Neural cell (in vitro differentiated cells): Measurements from ENCODE around the gene TNFAIP3. TPM values are rescaled to one million over a fixed set of nuclear protein-coding genes. Genes with fewer than 3 reads are reported as not detected.

Experiments used
- H2AFZ ChIP-seq: fragments of 200-600, 300-800 bp; sonication (generic), shearing (Covaris generic); 2 replicates; pipeline ENCODE4 v1.6.0; 2014; ENCODE audit warnings: low read depth, mild to moderate bottlenecking, antibody characterized with exemption, low read length, moderate library complexity
- H3F3A ChIP-seq: fragments of 200-600 bp; shearing (Covaris generic); 2 replicates; pipeline ENCODE4 v1.6.1; 2016; ENCODE audit warnings: mild to moderate bottlenecking, moderate library complexity, mixed read lengths, antibody characterized with exemption, low read length; ENCODE audit not compliant: insufficient read depth, poor library complexity, severe bottlenecking
- H3K27ac ChIP-seq: fragments of 200-600, 300-800 bp; sonication (generic), shearing (Covaris generic); 2 replicates; pipeline ENCODE4 v1.5.1; 2014; ENCODE audit warnings: mild to moderate bottlenecking, low read length, moderate library complexity
- H3K27me3 ChIP-seq: fragments of 300-800, 200-600 bp; sonication (generic), shearing (Covaris generic); 2 replicates; pipeline ENCODE4 v1.6.0; 2014; ENCODE audit warnings: mild to moderate bottlenecking, low read depth, low read length, moderate library complexity; ENCODE audit not compliant: insufficient read depth
- H3K36me3 ChIP-seq: fragments of 300-800, 200-600 bp; sonication (generic), shearing (Covaris generic); 2 replicates; pipeline ENCODE4 v1.5.1; 2014; ENCODE audit warnings: mild to moderate bottlenecking, antibody characterized with exemption, low read length, moderate library complexity; ENCODE audit not compliant: insufficient read depth
- H3K4me2 ChIP-seq: fragments of 300-800, 200-600 bp; sonication (generic), shearing (Covaris generic); 2 replicates; pipeline ENCODE4 v1.6.0; 2014; ENCODE audit warnings: mild to moderate bottlenecking, low read length
- H3K4me3 ChIP-seq: fragments of 300-800, 200-600 bp; sonication (generic), shearing (Covaris generic); 2 replicates; pipeline ENCODE4 v1.5.1; 2014; ENCODE audit warnings: mild to moderate bottlenecking, low read length, moderate library complexity
- H3K79me2 ChIP-seq: fragments of 200-600 bp; shearing (Covaris generic); replicated peaks from 2 replicates; pipeline ENCODE4 v1.6.0; 2014; ENCODE audit warnings: mild to moderate bottlenecking, low read length, moderate library complexity; ENCODE audit not compliant: insufficient read depth
- H3K9ac ChIP-seq: fragments of 300-800, 200-600 bp; sonication (generic), shearing (Covaris generic); 2 replicates; pipeline ENCODE4 v1.6.1; 2016; ENCODE audit warnings: mild to moderate bottlenecking, low read length, mixed read lengths
- H3K9me2 ChIP-seq: fragments of 200-600 bp; shearing (Covaris generic); 2 replicates; pipeline ENCODE4 v1.6.1; 2016; ENCODE audit warnings: mild to moderate bottlenecking, low read length, mixed read lengths; ENCODE audit not compliant: insufficient read depth
- H3K9me3 ChIP-seq: fragments of 200-600, 300-800 bp; sonication (generic), shearing (Covaris generic); 2 replicates; pipeline ENCODE4 v1.6.1; 2016; ENCODE audit warnings: mild to moderate bottlenecking, mixed run types, low read length, moderate library complexity, mixed read lengths
- H4K20me1 ChIP-seq: fragments of 200-600 bp; shearing (Covaris generic); 2 replicates; pipeline ENCODE4 v1.6.1; 2016; ENCODE audit warnings: mild to moderate bottlenecking, mixed run types; ENCODE audit not compliant: insufficient read depth
- EP300 ChIP-seq: fragments of 450-650 bp; conservative IDR thresholded peaks from 2 replicates; pipeline ENCODE4 v1.6.1; 2014; ENCODE audit warnings: antibody characterized with exemption, mild to moderate bottlenecking, moderate library complexity; ENCODE audit not compliant: poor library complexity, severe bottlenecking
- EZH2 ChIP-seq: fragments of 200-600, 300-800 bp; shearing (Covaris generic), sonication (generic); IDR thresholded peaks from 2 replicates; pipeline ENCODE4 v1.6.1; 2014; ENCODE audit warnings: antibody characterized with exemption, low read length, borderline replicate concordance, mild to moderate bottlenecking; ENCODE audit not compliant: insufficient read depth, poor library complexity, severe bottlenecking
- MXI1 ChIP-seq: fragments of 450-650 bp; conservative IDR thresholded peaks from 2 replicates; pipeline ENCODE4 v1.6.1; 2014; ENCODE audit warnings: antibody characterized with exemption, mild to moderate bottlenecking; ENCODE audit not compliant: poor library complexity, severe bottlenecking
- POLR2AphosphoS5 ChIP-seq: IDR thresholded peaks from 2 replicates; pipeline ENCODE4 v1.6.1; 2012
- RAD21 ChIP-seq: fragments of 450-650 bp; conservative IDR thresholded peaks from 2 replicates; pipeline ENCODE4 v1.6.1; 2014; ENCODE audit warnings: antibody characterized with exemption, mild to moderate bottlenecking, moderate library complexity
- REST ChIP-seq: IDR thresholded peaks from 2 replicates; pipeline ENCODE4 v1.6.1; 2012; ENCODE audit warnings: borderline replicate concordance
- SMC3 ChIP-seq: fragments of 450-650 bp; conservative IDR thresholded peaks from 2 replicates; pipeline ENCODE4 v1.6.1; 2014; ENCODE audit warnings: antibody characterized with exemption, mild to moderate bottlenecking, moderate library complexity; ENCODE audit not compliant: poor library complexity
- TAF1 ChIP-seq: IDR thresholded peaks from 2 replicates; pipeline ENCODE4 v1.6.1; 2012; ENCODE audit warnings: low read depth
- polyA plus RNA-seq: library from polyadenylated mRNA; depleted of rRNA; stranded (reverse); fragments of >200 nt; gene quantifications from 2 replicates; pipeline ENCODE4 v1.2.3, GENCODE V29; 2014
- TF ChIP-seq, protein P1 (sequence below): fragments of 450-650 bp; IDR thresholded peaks from 2 replicates; pipeline ENCODE4 v1.5.1; 2014; ENCODE audit warnings: antibody characterized with exemption, mild to moderate bottlenecking, moderate library complexity; ENCODE audit not compliant: poor library complexity, severe bottlenecking

The TNFAIP3 gene
- polyA plus RNA-seq, 1 donor from 2014 or later = 0.20 TPM

- H3K4me2 ChIP-seq = no peak overlapping the region
- no peaks in the 10 kb centered on the region for H3K9me3 ChIP-seq
- H3K27me3 ChIP-seq = no peaks in the 10 kb centered on the region
- H3K27ac ChIP-seq = no peak overlapping the region
- no peaks in the 10 kb centered on the region for H4K20me1 ChIP-seq
- H3K4me3 ChIP-seq = no peak overlapping the region
- H3K9ac ChIP-seq = no peak overlapping the region
- H2AFZ ChIP-seq = no peak overlapping the region
- H3K79me2 ChIP-seq = no peaks in the 10 kb centered on the region
- no peaks in the 10 kb centered on the region for H3F3A ChIP-seq
- no peaks in the 10 kb centered on the region for H3K9me2 ChIP-seq
- H3K36me3 ChIP-seq = no peaks in the 10 kb centered on the region
- TF ChIP-seq EZH2 (no peak), TAF1 (no peak), EP300 (no peak), RAD21 (no peak), POLR2AphosphoS5 (no peak), SMC3 (no peak), MXI1 (no peak), REST (no peak)
- TF ChIP-seq, protein P1, sequence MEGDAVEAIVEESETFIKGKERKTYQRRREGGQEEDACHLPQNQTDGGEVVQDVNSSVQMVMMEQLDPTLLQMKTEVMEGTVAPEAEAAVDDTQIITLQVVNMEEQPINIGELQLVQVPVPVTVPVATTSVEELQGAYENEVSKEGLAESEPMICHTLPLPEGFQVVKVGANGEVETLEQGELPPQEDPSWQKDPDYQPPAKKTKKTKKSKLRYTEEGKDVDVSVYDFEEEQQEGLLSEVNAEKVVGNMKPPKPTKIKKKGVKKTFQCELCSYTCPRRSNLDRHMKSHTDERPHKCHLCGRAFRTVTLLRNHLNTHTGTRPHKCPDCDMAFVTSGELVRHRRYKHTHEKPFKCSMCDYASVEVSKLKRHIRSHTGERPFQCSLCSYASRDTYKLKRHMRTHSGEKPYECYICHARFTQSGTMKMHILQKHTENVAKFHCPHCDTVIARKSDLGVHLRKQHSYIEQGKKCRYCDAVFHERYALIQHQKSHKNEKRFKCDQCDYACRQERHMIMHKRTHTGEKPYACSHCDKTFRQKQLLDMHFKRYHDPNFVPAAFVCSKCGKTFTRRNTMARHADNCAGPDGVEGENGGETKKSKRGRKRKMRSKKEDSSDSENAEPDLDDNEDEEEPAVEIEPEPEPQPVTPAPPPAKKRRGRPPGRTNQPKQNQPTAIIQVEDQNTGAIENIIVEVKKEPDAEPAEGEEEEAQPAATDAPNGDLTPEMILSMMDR = no peak
These were observed 14.2 kb upstream of the TNFAIP3 start for GRCh38 chr6:137852811-137853210.

- Histone ChIP-seq H3K9me3 (no peaks in the 10 kb centered on the region), H3K4me3 (no peak overlapping the region), H3K79me2 (no peaks in the 10 kb centered on the region), H2AFZ (no peak overlapping the region), H3K36me3 (no peaks in the 10 kb centered on the region), H4K20me1 (no peaks in the 10 kb centered on the region), H3K27me3 (no peaks in the 10 kb centered on the region), H3K27ac (no peak overlapping the region), H3F3A (no peaks in the 10 kb centered on the region), H3K9me2 (no peaks in the 10 kb centered on the region), H3K4me2 (no peak overlapping the region), H3K9ac (no peak overlapping the region)
- TF ChIP-seq RAD21 (no peak), SMC3 (no peak), REST (no peak), EP300 (no peak), TAF1 (no peak), POLR2AphosphoS5 (no peak), MXI1 (no peak), EZH2 (no peak)
- TF ChIP-seq, protein P1 = no peak
These were observed 13.4 kb upstream of the TNFAIP3 start for GRCh38 chr6:137853569-137854213.
